Transverse colon (tissue), 4 donors: Measurements from ENCODE around the gene NWD2. TPM values are rescaled to one million over a fixed set of nuclear protein-coding genes. Genes with fewer than 3 reads are reported as not detected.

Experiments
- DNase-seq: peaks from one replicate; pipeline ENCODE4 v3.0.0-alpha.2; 2019
- H3K27ac ChIP-seq, 4 donors: fragments of 200-600 bp; sonication (generic); 2 replicates each; pipeline ENCODE4 v1.5.1; 2016 to 2018; ENCODE audit warnings: inconsistent platforms in 4 of 4
- H3K27me3 ChIP-seq: fragments of 200-600 bp; sonication (generic); 2 replicates; pipeline ENCODE4 v1.5.1; 2017; ENCODE audit warnings: inconsistent platforms
- H3K36me3 ChIP-seq, 4 donors: fragments of 200-600 bp; sonication (generic); 2 replicates each; pipeline ENCODE4 v1.5.1; 2017 to 2019; ENCODE audit warnings: inconsistent platforms in 4 of 4
- H3K4me1 ChIP-seq, 4 donors: fragments of 200-600 bp; sonication (generic); 2 replicates each; pipeline ENCODE4 v1.5.1; 2017 to 2020; ENCODE audit warnings: inconsistent platforms in 4 of 4
- H3K4me3 ChIP-seq, 4 donors: fragments of 200-600 bp; sonication (generic); 1 replicate in 1 of 4; 2 replicates in 3 of 4; pipeline versions ENCODE4 v1.5.1 to v1.6.1; 2017 to 2019; ENCODE audit warnings: inconsistent platforms in 4 of 4
- H3K9me3 ChIP-seq, 2 donors: fragments of 200-600 bp; sonication (generic); 2 replicates each; pipeline ENCODE4 v1.5.1; 2017 to 2019; ENCODE audit warnings: inconsistent platforms in 2 of 2
- EP300 ChIP-seq: sonication (generic); formaldehyde crosslinking; IDR thresholded peaks from one replicate; pipeline ENCODE4 v1.6.1; 2017; ENCODE audit warnings: antibody characterized with exemption, low read depth
- POLR2A ChIP-seq: fragments of 450-650 bp; IDR thresholded peaks from one replicate; pipeline ENCODE4 v1.6.1; 2016; ENCODE audit warnings: antibody characterized with exemption, mild to moderate bottlenecking, moderate library complexity
- POLR2AphosphoS5 ChIP-seq, 3 donors: sonication (generic); formaldehyde crosslinking; IDR thresholded peaks; one replicate each; pipeline ENCODE4 v1.6.1; 2016; ENCODE audit warnings: antibody characterized with exemption in 3 of 3
- WGBS, 2 donors: methylation state at CpG; one replicate each; pipeline ENCODE4 v1.1.5; 2018; ENCODE audit warnings: low coverage in 1 of 2; 5-methylcytosine and 5-hydroxymethylcytosine counted together
- in situ Hi-C, 4 donors: fragments of 200-750 bp; cut with MboI; loops; one replicate each; pipeline versions ENCODE4 v1.15.0 to v1.15.1; 2017; ENCODE audit warnings: low sequenced_read_pairs in 3 of 4, low pct_ligation_motif_present in 1 of 4, low pct_unique_long_range_greater_than_20kb in 1 of 4
- intact Hi-C: fragments of 100-400 bp; cut with DNase I; formaldehyde crosslinking; loops from one replicate; pipeline ENCODE4 v1.15.1; 2023; ENCODE audit warnings: low total_unique reads
- total RNA-seq, 4 donors: library from RNA; depleted of rRNA; stranded (reverse); fragments of >200 nt; gene quantifications; one replicate each; pipeline ENCODE4 v1.1.0, GENCODE V29; 2016
- TF ChIP-seq, protein P1 (sequence below), 5 experiments: fragments of 200-600 bp in 3 of 5; fragments of 450-650 bp in 2 of 5; sonication (generic) in 3 of 5; IDR thresholded peaks; 1 replicate in 2 of 5; 2 replicates in 3 of 5; pipeline ENCODE4 v1.5.1; 2016 to 2017; ENCODE audit warnings: antibody characterized with exemption in 5 of 5, inconsistent platforms in 3 of 5, mild to moderate bottlenecking in 2 of 5, moderate library complexity in 1 of 5

The NWD2 gene
- total RNA-seq, 4 donors from 2014 or later: 0.48 to 0.55 TPM; not detected in 2

DNA sequence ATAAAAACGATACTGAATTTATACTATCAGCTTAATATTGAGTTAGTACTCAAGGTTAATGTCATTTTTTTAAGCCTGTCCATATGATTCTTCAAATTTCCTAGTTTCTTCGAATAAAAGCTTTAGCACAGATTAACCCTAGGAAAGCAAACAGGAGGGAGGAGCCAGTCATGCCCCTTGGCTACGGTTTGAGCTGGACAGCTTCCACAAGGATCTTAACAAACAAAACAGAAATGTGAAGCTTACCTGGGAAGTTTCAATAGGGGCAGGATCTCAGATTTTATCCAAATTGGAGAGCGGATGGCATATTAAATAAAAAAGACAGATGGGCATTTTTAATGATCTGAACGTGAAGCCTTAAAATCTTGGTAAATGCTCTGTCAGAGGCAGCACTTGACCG lies 2.3 kb downstream of the NWD2 start:
- Histone ChIP-seq H3K4me1 (peaks cover 0 to 19% (median 16%) of the 10 kb centered on the region in 4 donors), H3K36me3 (no peaks in the 10 kb centered on the region), H3K9me3 (no peaks in the 10 kb centered on the region), H3K4me3 (no peak overlapping the region), H3K27ac (no peak overlapping the region), H3K27me3 (peaks cover 75% of the 10 kb centered on the region)
- intact Hi-C loops (loop anchor here (5.0 kb wide), 1 partner anchor 1895 kb away; no protein-coding TSS in a partner anchor), in situ Hi-C loops (no loop called here)
- TF ChIP-seq POLR2AphosphoS5 (IDR thresholded peaks at IDR 0.05) (no peak), POLR2A (no peak), EP300 (no peak)
- TF ChIP-seq, protein P1, sequence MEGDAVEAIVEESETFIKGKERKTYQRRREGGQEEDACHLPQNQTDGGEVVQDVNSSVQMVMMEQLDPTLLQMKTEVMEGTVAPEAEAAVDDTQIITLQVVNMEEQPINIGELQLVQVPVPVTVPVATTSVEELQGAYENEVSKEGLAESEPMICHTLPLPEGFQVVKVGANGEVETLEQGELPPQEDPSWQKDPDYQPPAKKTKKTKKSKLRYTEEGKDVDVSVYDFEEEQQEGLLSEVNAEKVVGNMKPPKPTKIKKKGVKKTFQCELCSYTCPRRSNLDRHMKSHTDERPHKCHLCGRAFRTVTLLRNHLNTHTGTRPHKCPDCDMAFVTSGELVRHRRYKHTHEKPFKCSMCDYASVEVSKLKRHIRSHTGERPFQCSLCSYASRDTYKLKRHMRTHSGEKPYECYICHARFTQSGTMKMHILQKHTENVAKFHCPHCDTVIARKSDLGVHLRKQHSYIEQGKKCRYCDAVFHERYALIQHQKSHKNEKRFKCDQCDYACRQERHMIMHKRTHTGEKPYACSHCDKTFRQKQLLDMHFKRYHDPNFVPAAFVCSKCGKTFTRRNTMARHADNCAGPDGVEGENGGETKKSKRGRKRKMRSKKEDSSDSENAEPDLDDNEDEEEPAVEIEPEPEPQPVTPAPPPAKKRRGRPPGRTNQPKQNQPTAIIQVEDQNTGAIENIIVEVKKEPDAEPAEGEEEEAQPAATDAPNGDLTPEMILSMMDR (IDR thresholded peaks at IDR 0.05): no peak
- 32 to 40% methylated on average over 6 of the region's 6 CpGs for WGBS, 2 donors
- DNase-seq: no peak

DNA sequence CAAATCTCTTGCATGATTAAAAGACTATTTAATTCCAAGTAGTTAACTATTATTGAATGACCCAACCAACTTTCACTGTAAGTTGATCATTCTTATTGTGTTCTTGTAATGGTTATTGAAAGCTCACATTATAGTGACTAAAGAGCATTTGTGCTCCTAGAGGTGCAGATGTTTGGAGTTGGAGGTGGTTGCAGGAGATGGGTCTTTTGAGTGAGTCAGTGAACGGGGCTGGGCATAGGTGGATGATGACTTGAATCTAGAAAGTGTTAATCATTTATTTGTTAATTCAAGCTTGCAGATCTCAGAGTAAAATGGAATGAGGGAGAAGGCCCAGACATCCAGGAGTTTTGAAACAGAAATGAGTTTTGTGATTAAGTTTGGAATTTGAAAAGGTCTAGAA lies 13.7 kb downstream of the NWD2 start:
- no peak overlapping the region for H3K27ac ChIP-seq
- no peaks in the 10 kb centered on the region for H3K36me3 ChIP-seq
- no peak for TF ChIP-seq EP300
- no peak for TF ChIP-seq POLR2A
- TF ChIP-seq, protein P1 (IDR thresholded peaks at IDR 0.05): no peak
- TF ChIP-seq POLR2AphosphoS5 (IDR thresholded peaks at IDR 0.05): no peak
- no peak for DNase-seq
- intact Hi-C loops: no loop called here
- no peak overlapping the region for H3K4me3 ChIP-seq
- H3K27me3 ChIP-seq: no peaks in the 10 kb centered on the region
- no peaks in the 10 kb centered on the region for H3K4me1 ChIP-seq
- no peaks in the 10 kb centered on the region for H3K9me3 ChIP-seq
- in situ Hi-C loops: no loop called here
- WGBS, 2 donors: 80% methylated on average over 1 of the region's 1 CpG; no CpG with 5 or more reads in 1 of the 2 donors

DNA sequence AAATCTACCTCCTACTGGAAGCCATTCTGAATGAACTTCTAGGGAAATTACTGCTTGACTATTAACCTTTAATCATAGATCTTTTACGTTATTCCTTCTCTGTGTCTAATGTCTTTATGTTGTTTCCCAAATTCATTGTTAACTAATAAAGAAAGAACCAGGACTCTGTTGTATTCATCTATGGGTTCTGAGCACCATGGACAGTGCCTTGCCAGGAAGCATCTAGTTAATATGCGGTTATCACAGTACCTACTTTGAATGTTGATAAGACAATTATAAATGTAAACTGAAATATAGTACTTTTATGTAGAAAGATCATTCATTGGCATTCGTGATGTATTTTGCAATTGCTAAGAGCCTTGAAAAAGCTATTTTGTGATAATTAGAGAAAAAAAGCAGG lies 23.8 kb downstream of the NWD2 start:
- Histone ChIP-seq H3K4me3 (no peak overlapping the region), H3K27ac (no peak overlapping the region), H3K27me3 (no peaks in the 10 kb centered on the region), H3K9me3 (no peaks in the 10 kb centered on the region), H3K36me3 (no peaks in the 10 kb centered on the region), H3K4me1 (no peaks in the 10 kb centered on the region)
- intact Hi-C loops (no loop called here), in situ Hi-C loops (no loop called here)
- DNase-seq: no peak
- no peak for TF ChIP-seq EP300
- TF ChIP-seq POLR2AphosphoS5 (IDR thresholded peaks at IDR 0.05): no peak
- TF ChIP-seq, protein P1 (IDR thresholded peaks at IDR 0.05): no peak
- no peak for TF ChIP-seq POLR2A
- WGBS, 2 donors: 72 to 80% methylated on average over 3 of the region's 3 CpGs

DNA sequence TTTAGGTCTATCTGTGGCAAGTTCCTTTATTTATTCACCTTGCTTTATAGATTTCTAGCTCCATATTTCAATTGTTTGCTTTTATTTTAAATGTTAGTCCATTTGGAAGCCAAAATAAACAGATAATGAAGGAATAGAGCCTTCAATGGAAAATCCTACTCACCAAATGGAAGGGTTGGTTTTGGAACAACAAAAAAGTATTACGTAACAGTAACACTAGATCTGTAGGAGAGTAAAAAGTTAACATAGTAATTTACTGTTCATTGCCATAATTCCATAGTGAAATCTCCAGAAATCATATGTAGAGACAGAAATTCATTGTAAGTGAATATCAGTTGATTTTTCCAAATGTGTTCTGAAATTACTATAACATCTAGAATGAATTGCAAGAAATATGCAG lies 34.6 kb downstream of the NWD2 start:
- in situ Hi-C loops (no loop called here), intact Hi-C loops (no loop called here)
- Histone ChIP-seq H3K9me3 (no peaks in the 10 kb centered on the region), H3K4me1 (no peaks in the 10 kb centered on the region), H3K4me3 (no peak overlapping the region), H3K27ac (no peak overlapping the region), H3K27me3 (no peaks in the 10 kb centered on the region), H3K36me3 (no peaks in the 10 kb centered on the region)
- TF ChIP-seq POLR2A (no peak), EP300 (no peak), POLR2AphosphoS5 (IDR thresholded peaks at IDR 0.05) (no peak)
- 91% methylated on average over 1 of the region's 1 CpG for WGBS, 2 donors
- no peak for DNase-seq

DNA sequence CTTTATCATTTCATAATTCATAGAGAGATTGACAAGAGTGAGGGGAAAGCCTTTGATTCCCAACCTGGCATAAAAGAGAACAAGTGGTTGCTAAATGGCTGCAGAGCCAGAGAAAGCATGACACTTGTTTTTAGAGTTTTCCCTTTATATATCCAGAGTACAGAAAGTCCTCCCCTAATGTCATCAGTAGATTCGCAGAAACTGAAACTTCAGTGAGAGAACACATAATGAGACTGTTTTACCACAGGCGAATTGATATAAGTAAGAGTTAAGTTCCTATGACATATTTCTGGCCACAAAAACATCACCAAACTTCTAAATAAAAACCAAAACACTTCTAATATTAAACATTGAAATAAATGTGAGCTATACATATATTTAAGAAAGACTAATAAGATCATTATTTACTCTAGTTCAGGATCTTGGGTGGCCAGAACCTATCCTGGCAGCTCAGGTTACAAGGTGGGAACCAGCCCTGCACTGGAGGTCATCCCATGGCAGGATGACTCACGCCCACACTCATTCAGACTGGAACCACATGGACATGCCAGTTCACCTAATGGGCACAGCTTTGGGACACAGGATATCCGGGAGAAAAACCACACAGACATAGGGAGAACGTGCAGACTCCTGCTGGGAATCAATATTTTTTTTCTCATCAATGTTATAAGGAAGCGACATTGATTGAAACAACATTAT lies 35.5 kb downstream of the NWD2 start:
- 72 to 76% methylated on average over 6 of the region's 6 CpGs for WGBS, 2 donors
- Histone ChIP-seq H3K36me3 (no peaks in the 10 kb centered on the region), H3K4me1 (no peaks in the 10 kb centered on the region), H3K4me3 (no peak overlapping the region), H3K27me3 (no peaks in the 10 kb centered on the region), H3K27ac (no peak overlapping the region), H3K9me3 (no peaks in the 10 kb centered on the region)
- no peak for DNase-seq
- TF ChIP-seq POLR2A: no peak
- no peak for TF ChIP-seq POLR2AphosphoS5 (IDR thresholded peaks at IDR 0.05)
- TF ChIP-seq, protein P1 (IDR thresholded peaks at IDR 0.05): no peak
- TF ChIP-seq EP300: no peak
- intact Hi-C loops: no loop called here
- in situ Hi-C loops: no loop called here
